Measurements from ENCODE around the gene F8A1. TPM values are rescaled to one million over a fixed set of nuclear protein-coding genes. Genes with fewer than 3 reads are reported as not detected.
A peak's percentile ranks its signal among the peaks of the same experiment; 100 is the strongest.
"Not testable (repeated sequence)": the region's sequence is repeated elsewhere in the genome, so short reads cannot be mapped to it uniquely, and the experiment has no call there.

Gene F8A1
- total RNA-seq, 1 donor from 2014 or later, result 2.6 TPM

- H3K27ac ChIP-seq (ENCODE audit: low read depth, low read length), result no peak overlapping the region
- H3K27me3 ChIP-seq (ENCODE audit: control insufficient read depth in 3 of 3, insufficient read depth in 3 of 3, low read length in 3 of 3), result no peaks in the 10 kb centered on the region
- H3K9ac ChIP-seq (ENCODE audit: low read depth in 1 of 3, low read length in 3 of 3), result no peak overlapping the region
- no peaks in the 10 kb centered on the region for H3K36me3 ChIP-seq (ENCODE audit: control insufficient read depth in 3 of 3, insufficient read depth in 3 of 3, low read length in 3 of 3)
- H3K4me3 ChIP-seq (ENCODE audit: low read length in 3 of 3), result no peak overlapping the region
- H3K9me3 ChIP-seq (ENCODE audit: control insufficient read depth in 3 of 3, low read length in 3 of 3), result no peaks in the 10 kb centered on the region
- no peaks in the 10 kb centered on the region for H3K4me1 ChIP-seq (ENCODE audit: control insufficient read depth in 3 of 3, insufficient read depth in 3 of 3, low read length in 3 of 3)
Observed at GRCh38 chrX:154890990-154891639, 5.0 kb downstream of the F8A1 start.

GRCh38 chrX:154892296-154892695, 6.1 kb downstream of the F8A1 start:
- Histone ChIP-seq H3K4me3 (ENCODE audit: low read length in 3 of 3) (no peak overlapping the region), H3K27ac (ENCODE audit: low read depth, low read length) (no peak overlapping the region), H3K27me3 (ENCODE audit: control insufficient read depth in 3 of 3, insufficient read depth in 3 of 3, low read length in 3 of 3) (no peaks in the 10 kb centered on the region), H3K36me3 (ENCODE audit: control insufficient read depth in 3 of 3, insufficient read depth in 3 of 3, low read length in 3 of 3) (no peaks in the 10 kb centered on the region), H3K4me1 (ENCODE audit: control insufficient read depth in 3 of 3, insufficient read depth in 3 of 3, low read length in 3 of 3) (no peaks in the 10 kb centered on the region), H3K9ac (ENCODE audit: low read depth in 1 of 3, low read length in 3 of 3) (no peak overlapping the region), H3K9me3 (ENCODE audit: control insufficient read depth in 3 of 3, low read length in 3 of 3) (no peaks in the 10 kb centered on the region)

GRCh38 chrX:154900323-154900722, 14.2 kb downstream of the F8A1 start:
- Histone ChIP-seq H3K36me3 (ENCODE audit: control insufficient read depth in 3 of 3, insufficient read depth in 3 of 3, low read length in 3 of 3) (no peaks in the 10 kb centered on the region), H3K9me3 (ENCODE audit: control insufficient read depth in 3 of 3, low read length in 3 of 3) (no peaks in the 10 kb centered on the region), H3K9ac (ENCODE audit: low read depth in 1 of 3, low read length in 3 of 3) (no peak overlapping the region), H3K4me1 (ENCODE audit: control insufficient read depth in 3 of 3, insufficient read depth in 3 of 3, low read length in 3 of 3) (no peaks in the 10 kb centered on the region), H3K4me3 (ENCODE audit: low read length in 3 of 3) (no peak overlapping the region), H3K27ac (ENCODE audit: low read depth, low read length) (no peak overlapping the region), H3K27me3 (ENCODE audit: control insufficient read depth in 3 of 3, insufficient read depth in 3 of 3, low read length in 3 of 3) (no peaks in the 10 kb centered on the region)

GRCh38 chrX:154902408-154902807, 16.3 kb downstream of the F8A1 start:
- no peaks in the 10 kb centered on the region for H3K9me3 ChIP-seq (ENCODE audit: control insufficient read depth in 3 of 3, low read length in 3 of 3)
- no peaks in the 10 kb centered on the region for H3K36me3 ChIP-seq (ENCODE audit: control insufficient read depth in 3 of 3, insufficient read depth in 3 of 3, low read length in 3 of 3)
- H3K4me3 ChIP-seq (ENCODE audit: low read length in 3 of 3), result no peak overlapping the region
- no peak overlapping the region for H3K27ac ChIP-seq (ENCODE audit: low read depth, low read length)
- H3K4me1 ChIP-seq (ENCODE audit: control insufficient read depth in 3 of 3, insufficient read depth in 3 of 3, low read length in 3 of 3), result no peaks in the 10 kb centered on the region
- no peak overlapping the region for H3K9ac ChIP-seq (ENCODE audit: low read depth in 1 of 3, low read length in 3 of 3)
- no peaks in the 10 kb centered on the region for H3K27me3 ChIP-seq (ENCODE audit: control insufficient read depth in 3 of 3, insufficient read depth in 3 of 3, low read length in 3 of 3)

- H3K36me3 ChIP-seq (ENCODE audit: control insufficient read depth in 3 of 3, insufficient read depth in 3 of 3, low read length in 3 of 3), result no peaks in the 10 kb centered on the region
- H3K27ac ChIP-seq (ENCODE audit: low read depth, low read length), result no peak overlapping the region
- H3K4me1 ChIP-seq (ENCODE audit: control insufficient read depth in 3 of 3, insufficient read depth in 3 of 3, low read length in 3 of 3), result no peaks in the 10 kb centered on the region
- H3K9me3 ChIP-seq (ENCODE audit: control insufficient read depth in 3 of 3, low read length in 3 of 3), result no peaks in the 10 kb centered on the region
- no peak overlapping the region for H3K4me3 ChIP-seq (ENCODE audit: low read length in 3 of 3)
- no peak overlapping the region for H3K9ac ChIP-seq (ENCODE audit: low read depth in 1 of 3, low read length in 3 of 3)
- H3K27me3 ChIP-seq (ENCODE audit: control insufficient read depth in 3 of 3, insufficient read depth in 3 of 3, low read length in 3 of 3), result no peaks in the 10 kb centered on the region
Observed at GRCh38 chrX:154908821-154909220, 22.7 kb downstream of the F8A1 start.

- H3K27me3 ChIP-seq (ENCODE audit: control insufficient read depth in 3 of 3, insufficient read depth in 3 of 3, low read length in 3 of 3); H3K36me3 ChIP-seq (ENCODE audit: control insufficient read depth in 3 of 3, insufficient read depth in 3 of 3, low read length in 3 of 3); H3K9me3 ChIP-seq (ENCODE audit: control insufficient read depth in 3 of 3, low read length in 3 of 3); H3K9ac ChIP-seq (ENCODE audit: low read depth in 1 of 3, low read length in 3 of 3); H3K4me1 ChIP-seq (ENCODE audit: control insufficient read depth in 3 of 3, insufficient read depth in 3 of 3, low read length in 3 of 3); H3K4me3 ChIP-seq (ENCODE audit: low read length in 3 of 3); H3K27ac ChIP-seq (ENCODE audit: low read depth, low read length): not testable (repeated sequence)
Observed at GRCh38 chrX:154910048-154910447, 23.9 kb downstream of the F8A1 start.

- H3K9me3 ChIP-seq (ENCODE audit: control insufficient read depth in 3 of 3, low read length in 3 of 3); H3K36me3 ChIP-seq (ENCODE audit: control insufficient read depth in 3 of 3, insufficient read depth in 3 of 3, low read length in 3 of 3); H3K27me3 ChIP-seq (ENCODE audit: control insufficient read depth in 3 of 3, insufficient read depth in 3 of 3, low read length in 3 of 3); H3K4me3 ChIP-seq (ENCODE audit: low read length in 3 of 3); H3K4me1 ChIP-seq (ENCODE audit: control insufficient read depth in 3 of 3, insufficient read depth in 3 of 3, low read length in 3 of 3); H3K9ac ChIP-seq (ENCODE audit: low read depth in 1 of 3, low read length in 3 of 3); H3K27ac ChIP-seq (ENCODE audit: low read depth, low read length): not testable (repeated sequence)
Observed at GRCh38 chrX:154910528-154910927, 24.4 kb downstream of the F8A1 start.

GRCh38 chrX:154914052-154914451, 27.9 kb downstream of the F8A1 start:
- Histone ChIP-seq H3K4me3 (ENCODE audit: low read length in 3 of 3) (no peak overlapping the region), H3K9ac (ENCODE audit: low read depth in 1 of 3, low read length in 3 of 3) (no peak overlapping the region), H3K27ac (ENCODE audit: low read depth, low read length) (no peak overlapping the region), H3K9me3 (ENCODE audit: control insufficient read depth in 3 of 3, low read length in 3 of 3) (no peaks in the 10 kb centered on the region), H3K4me1 (ENCODE audit: control insufficient read depth in 3 of 3, insufficient read depth in 3 of 3, low read length in 3 of 3) (no peaks in the 10 kb centered on the region), H3K36me3 (ENCODE audit: control insufficient read depth in 3 of 3, insufficient read depth in 3 of 3, low read length in 3 of 3) (no peaks in the 10 kb centered on the region), H3K27me3 (ENCODE audit: control insufficient read depth in 3 of 3, insufficient read depth in 3 of 3, low read length in 3 of 3) (no peaks in the 10 kb centered on the region)

GRCh38 chrX:154918060-154918483, 31.9 kb downstream of the F8A1 start:
- no peak overlapping the region for H3K27ac ChIP-seq (ENCODE audit: low read depth, low read length)
- H3K36me3 ChIP-seq (ENCODE audit: control insufficient read depth in 3 of 3, insufficient read depth in 3 of 3, low read length in 3 of 3), result no peaks in the 10 kb centered on the region
- H3K9me3 ChIP-seq (ENCODE audit: control insufficient read depth in 3 of 3, low read length in 3 of 3), result no peaks in the 10 kb centered on the region
- no peak overlapping the region for H3K9ac ChIP-seq (ENCODE audit: low read depth in 1 of 3, low read length in 3 of 3)
- peak overlapping the region; percentile 24 to 37 (median 30) for H3K4me3 ChIP-seq (ENCODE audit: low read length in 3 of 3)
- H3K27me3 ChIP-seq (ENCODE audit: control insufficient read depth in 3 of 3, insufficient read depth in 3 of 3, low read length in 3 of 3), result no peaks in the 10 kb centered on the region
- H3K4me1 ChIP-seq (ENCODE audit: control insufficient read depth in 3 of 3, insufficient read depth in 3 of 3, low read length in 3 of 3), result no peaks in the 10 kb centered on the region

GRCh38 chrX:154924771-154925170, 38.6 kb downstream of the F8A1 start:
- H3K27me3 ChIP-seq (ENCODE audit: control insufficient read depth in 3 of 3, insufficient read depth in 3 of 3, low read length in 3 of 3); H3K27ac ChIP-seq (ENCODE audit: low read depth, low read length); H3K9me3 ChIP-seq (ENCODE audit: control insufficient read depth in 3 of 3, low read length in 3 of 3); H3K9ac ChIP-seq (ENCODE audit: low read depth in 1 of 3, low read length in 3 of 3); H3K4me3 ChIP-seq (ENCODE audit: low read length in 3 of 3); H3K36me3 ChIP-seq (ENCODE audit: control insufficient read depth in 3 of 3, insufficient read depth in 3 of 3, low read length in 3 of 3); H3K4me1 ChIP-seq (ENCODE audit: control insufficient read depth in 3 of 3, insufficient read depth in 3 of 3, low read length in 3 of 3): not testable (repeated sequence)
